GM12878 (cell line): ENCODE results near the gene HIVEP3.

Experiments
- ATF3 ChIP-seq: IDR thresholded peaks from 2 replicates; pipeline ENCODE4 v1.6.1; 2011; ENCODE audit warnings: low read depth, mild to moderate bottlenecking, low read length, moderate library complexity, borderline replicate concordance; ENCODE audit errors: extremely low read depth
- CTCF ChIP-seq, 3 experiments: IDR thresholded peaks in 2 of 3; conservative IDR thresholded peaks in 1 of 3; 2 replicates each; pipeline ENCODE4 v1.5.1; 2011; ENCODE audit warnings: low read depth in 3 of 3, low read length in 3 of 3, mild to moderate bottlenecking in 3 of 3, control low read depth in 2 of 3, moderate library complexity in 2 of 3, inconsistent platforms in 1 of 3, mixed read lengths in 1 of 3; ENCODE audit not compliant: control insufficient read depth in 2 of 3, insufficient read depth in 1 of 3; ENCODE audit errors: extremely low read depth in 1 of 3
- POLR2A ChIP-seq: IDR thresholded peaks from 2 replicates; pipeline ENCODE4 v1.6.1; 2011; ENCODE audit warnings: low read depth, mild to moderate bottlenecking, low read length
- POLR2AphosphoS2 ChIP-seq: IDR thresholded peaks from 2 replicates; pipeline ENCODE4 v1.6.1; 2011; ENCODE audit warnings: low read depth, mild to moderate bottlenecking, low read length, improper control_type of control experiment, moderate library complexity
- POLR2AphosphoS5 ChIP-seq: IDR thresholded peaks from 2 replicates; pipeline ENCODE4 v1.6.1; 2011; ENCODE audit warnings: mild to moderate bottlenecking, low read length, inconsistent platforms

GRCh38 chr1:41573194-41573593 is 345.5 kb downstream of the HIVEP3 start:
- no peak for TF ChIP-seq ATF3
- TF ChIP-seq POLR2A, result no peak
- TF ChIP-seq POLR2AphosphoS2, result no peak
- TF ChIP-seq CTCF (IDR thresholded peaks at IDR 0.05 in 2 of 3, conservative IDR thresholded peaks at IDR 0.05 in 1 of 3; ENCODE audit: control insufficient read depth in 2 of 3, extremely low read depth in 1 of 3, insufficient read depth in 1 of 3, low read depth in 3 of 3, low read length in 3 of 3), result no peak
- TF ChIP-seq POLR2AphosphoS5, result no peak
